ENCODE results near the gene XPR1. TPM values are rescaled to one million over a fixed set of nuclear protein-coding genes. Genes with fewer than 3 reads are reported as not detected.
"Not testable (repeated sequence)": the region's sequence is repeated elsewhere in the genome, so short reads cannot be mapped to it uniquely, and the experiment has no call there.

XPR1 gene
- total RNA-seq, 1 experiment from 2014 or later = 24.9 TPM

GRCh38 chr1:180633057-180634056 lies 1.5 kb downstream of the XPR1 start:
- no peak for DNase-seq (ENCODE audit: low read depth, low spot score)
- in situ Hi-C loops (cut with HindIII; ENCODE audit: low pct_unique_long_range_greater_than_20kb, low sequenced_read_pairs) = no loop called here

- in situ Hi-C loops (cut with HindIII; ENCODE audit: low pct_unique_long_range_greater_than_20kb, low sequenced_read_pairs) = no loop called here
- peak; percentile 28 for DNase-seq (ENCODE audit: low read depth, low spot score)
Observed at GRCh38 chr1:180636138-180636537, 4.3 kb downstream of the XPR1 start.

GRCh38 chr1:180639871-180640270 lies 8.0 kb downstream of the XPR1 start:
- no peak for DNase-seq (ENCODE audit: low read depth, low spot score)

GRCh38 chr1:180640531-180640949 lies 8.7 kb downstream of the XPR1 start:
- in situ Hi-C loops (cut with HindIII; ENCODE audit: low pct_unique_long_range_greater_than_20kb, low sequenced_read_pairs) = no loop called here

More at GRCh38 chr1:180639871-180640270, 8.0 kb downstream of the XPR1 start:
- in situ Hi-C loops (cut with HindIII; ENCODE audit: low pct_unique_long_range_greater_than_20kb, low sequenced_read_pairs) = no loop called here

GRCh38 chr1:180641662-180642061 lies 9.8 kb downstream of the XPR1 start:
- in situ Hi-C loops (cut with HindIII; ENCODE audit: low pct_unique_long_range_greater_than_20kb, low sequenced_read_pairs) = no loop called here
- no peak for DNase-seq (ENCODE audit: low read depth, low spot score)

More at GRCh38 chr1:180640531-180640949, 8.7 kb downstream of the XPR1 start:
- DNase-seq (ENCODE audit: low read depth, low spot score) = no peak

- DNase-seq (ENCODE audit: low read depth, low spot score) = no peak
- in situ Hi-C loops (cut with HindIII; ENCODE audit: low pct_unique_long_range_greater_than_20kb, low sequenced_read_pairs) = no loop called here
Observed at GRCh38 chr1:180642781-180643180, 11.0 kb downstream of the XPR1 start.

GRCh38 chr1:180643693-180644092 lies 11.9 kb downstream of the XPR1 start:
- DNase-seq (ENCODE audit: low read depth, low spot score) = no peak
- in situ Hi-C loops (cut with HindIII; ENCODE audit: low pct_unique_long_range_greater_than_20kb, low sequenced_read_pairs) = no loop called here

- in situ Hi-C loops (cut with HindIII; ENCODE audit: low pct_unique_long_range_greater_than_20kb, low sequenced_read_pairs) = no loop called here
- DNase-seq (ENCODE audit: low read depth, low spot score) = no peak
Observed at GRCh38 chr1:180644526-180645192, 12.8 kb downstream of the XPR1 start.

GRCh38 chr1:180645261-180645660 lies 13.4 kb downstream of the XPR1 start:
- DNase-seq (ENCODE audit: low read depth, low spot score); in situ Hi-C loops (cut with HindIII; ENCODE audit: low pct_unique_long_range_greater_than_20kb, low sequenced_read_pairs): not testable (repeated sequence)

GRCh38 chr1:180646093-180646492 lies 14.3 kb downstream of the XPR1 start:
- in situ Hi-C loops (cut with HindIII; ENCODE audit: low pct_unique_long_range_greater_than_20kb, low sequenced_read_pairs) = no loop called here
- DNase-seq (ENCODE audit: low read depth, low spot score) = no peak

GRCh38 chr1:180646547-180646946 lies 14.7 kb downstream of the XPR1 start:
- in situ Hi-C loops (cut with HindIII; ENCODE audit: low pct_unique_long_range_greater_than_20kb, low sequenced_read_pairs) = no loop called here
- DNase-seq (ENCODE audit: low read depth, low spot score) = no peak

- in situ Hi-C loops (cut with HindIII; ENCODE audit: low pct_unique_long_range_greater_than_20kb, low sequenced_read_pairs) = no loop called here
- no peak for DNase-seq (ENCODE audit: low read depth, low spot score)
Observed at GRCh38 chr1:180652792-180653191, 21.0 kb downstream of the XPR1 start.

GRCh38 chr1:180662709-180663108 lies 30.9 kb downstream of the XPR1 start:
- in situ Hi-C loops (cut with HindIII; ENCODE audit: low pct_unique_long_range_greater_than_20kb, low sequenced_read_pairs) = no loop called here
- no peak for DNase-seq (ENCODE audit: low read depth, low spot score)

GRCh38 chr1:180670681-180671080 lies 38.9 kb downstream of the XPR1 start:
- in situ Hi-C loops (cut with HindIII; ENCODE audit: low pct_unique_long_range_greater_than_20kb, low sequenced_read_pairs) = no loop called here
- DNase-seq (ENCODE audit: low read depth, low spot score) = no peak

- in situ Hi-C loops (cut with HindIII; ENCODE audit: low pct_unique_long_range_greater_than_20kb, low sequenced_read_pairs) = no loop called here
- no peak for DNase-seq (ENCODE audit: low read depth, low spot score)
Observed at GRCh38 chr1:180672105-180672504, 40.3 kb downstream of the XPR1 start.

- no peak for DNase-seq (ENCODE audit: low read depth, low spot score)
- in situ Hi-C loops (cut with HindIII; ENCODE audit: low pct_unique_long_range_greater_than_20kb, low sequenced_read_pairs) = no loop called here
Observed at GRCh38 chr1:180672505-180672904, 40.7 kb downstream of the XPR1 start.

- in situ Hi-C loops (cut with HindIII; ENCODE audit: low pct_unique_long_range_greater_than_20kb, low sequenced_read_pairs) = no loop called here
- no peak for DNase-seq (ENCODE audit: low read depth, low spot score)
Observed at GRCh38 chr1:180674603-180675530, 43.0 kb downstream of the XPR1 start.

- in situ Hi-C loops (cut with HindIII; ENCODE audit: low pct_unique_long_range_greater_than_20kb, low sequenced_read_pairs) = no loop called here
- DNase-seq (ENCODE audit: low read depth, low spot score) = no peak
Observed at GRCh38 chr1:180675586-180675985, 43.8 kb downstream of the XPR1 start.

Data from SK-MEL-5 (cell line).